Left forelimb (tissue), 1 donor: ENCODE data around the gene MAGI3.
"Not testable (repeated sequence)": the region's sequence is repeated elsewhere in the genome, so short reads cannot be mapped to it uniquely, and the experiment has no call there.

Experiments
- DNase-seq: peaks from one replicate; pipeline ENCODE4 v3.0.0-alpha.2; 2018; ENCODE audit warnings: low spot score

MAGI3 gene

DNA sequence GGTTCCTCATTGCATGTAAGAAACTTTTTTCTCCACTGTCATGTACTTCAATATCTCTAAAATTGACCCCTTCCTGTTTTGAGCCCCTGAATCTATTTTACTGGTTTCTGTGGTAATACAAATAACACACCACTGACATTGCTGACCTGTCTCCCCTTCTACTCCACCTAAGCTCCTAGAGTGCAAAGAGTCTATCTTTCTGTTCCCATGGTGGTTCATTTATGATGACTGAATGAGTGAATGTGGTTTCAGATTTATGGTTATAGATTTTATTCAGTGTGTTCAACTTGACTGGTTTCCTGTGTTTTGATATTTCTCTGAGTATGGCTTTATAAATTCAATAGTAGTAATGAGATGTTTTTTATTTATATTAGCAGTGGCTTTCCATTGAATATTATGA, 127.7 kb downstream of the MAGI3 start:
- no peak for DNase-seq

DNA sequence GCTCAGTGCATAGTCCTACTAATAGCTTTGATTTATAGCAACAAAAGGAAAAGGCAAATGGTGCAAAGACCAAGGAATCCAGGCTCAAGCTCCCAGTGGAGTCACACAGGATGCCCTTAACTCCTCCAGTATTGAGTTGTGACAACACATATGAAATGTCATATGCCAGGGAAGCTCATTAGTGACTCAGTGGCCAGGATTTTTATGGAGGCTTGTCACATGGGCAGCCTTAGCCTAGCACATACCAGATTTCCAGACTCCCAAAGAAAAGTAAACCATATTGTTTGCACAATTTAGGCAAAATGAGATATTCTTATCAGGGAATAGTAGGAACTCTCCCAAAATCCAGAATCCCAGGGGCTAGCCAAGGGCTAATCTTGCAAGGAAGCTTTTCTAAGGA, 129.2 kb downstream of the MAGI3 start:
- DNase-seq, result no peak

DNA sequence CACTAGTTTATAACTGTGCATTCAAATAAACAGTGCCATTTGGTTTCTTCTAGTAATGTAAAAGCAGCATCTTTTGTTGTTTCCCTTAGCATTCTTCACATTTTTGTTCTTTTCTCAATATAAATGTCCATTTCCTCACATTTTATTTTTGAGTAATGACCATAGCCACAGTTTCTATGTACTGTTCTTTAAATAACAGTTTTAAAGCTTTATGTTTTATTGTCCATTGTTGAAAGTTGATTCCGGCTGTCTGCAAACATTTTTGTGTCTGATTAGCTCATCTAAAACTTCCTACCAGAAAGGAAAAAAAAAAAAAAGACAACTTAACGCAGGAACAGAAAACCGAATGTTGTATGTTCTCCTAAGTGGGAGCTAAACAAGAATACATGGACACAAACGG, 139.7 kb downstream of the MAGI3 start:
- DNase-seq, result no peak

GRCh38 chr1:113531321-113531720, 141.0 kb downstream of the MAGI3 start:
- DNase-seq, result no peak

GRCh38 chr1:113533061-113533460, 142.7 kb downstream of the MAGI3 start:
- no peak for DNase-seq

DNA sequence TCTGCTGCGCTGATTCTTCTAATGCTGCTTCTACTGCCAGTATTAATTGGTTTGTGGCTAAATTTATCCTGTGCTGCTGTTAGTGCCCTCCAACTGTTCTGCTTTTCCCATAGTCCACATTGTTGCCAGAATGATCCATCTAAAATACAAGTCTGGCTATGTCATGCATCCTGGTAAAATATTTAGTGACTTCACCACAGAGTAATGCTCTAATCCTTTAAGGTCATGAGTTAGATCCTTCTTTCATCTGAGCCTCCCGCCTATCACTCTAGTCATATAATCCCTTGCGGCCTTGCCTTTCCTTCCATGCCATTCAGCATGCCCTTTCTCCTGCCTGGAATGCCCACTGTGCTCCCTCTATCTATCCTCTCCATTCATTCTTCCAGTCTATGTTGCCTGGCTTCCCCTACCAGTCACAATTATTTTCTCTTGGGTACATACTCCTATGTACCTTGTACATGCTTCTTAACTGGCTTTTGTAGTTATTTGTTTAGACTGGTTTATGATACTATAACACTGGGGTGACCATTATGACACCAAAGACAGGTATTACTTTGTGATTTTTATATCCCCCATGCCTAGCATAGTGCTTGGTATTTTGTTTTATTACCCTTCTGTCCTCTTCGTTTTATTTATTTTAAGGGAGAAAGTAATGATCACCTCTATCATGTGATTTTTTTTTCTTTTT, 144.0 kb downstream of the MAGI3 start:
- no peak for DNase-seq

DNA sequence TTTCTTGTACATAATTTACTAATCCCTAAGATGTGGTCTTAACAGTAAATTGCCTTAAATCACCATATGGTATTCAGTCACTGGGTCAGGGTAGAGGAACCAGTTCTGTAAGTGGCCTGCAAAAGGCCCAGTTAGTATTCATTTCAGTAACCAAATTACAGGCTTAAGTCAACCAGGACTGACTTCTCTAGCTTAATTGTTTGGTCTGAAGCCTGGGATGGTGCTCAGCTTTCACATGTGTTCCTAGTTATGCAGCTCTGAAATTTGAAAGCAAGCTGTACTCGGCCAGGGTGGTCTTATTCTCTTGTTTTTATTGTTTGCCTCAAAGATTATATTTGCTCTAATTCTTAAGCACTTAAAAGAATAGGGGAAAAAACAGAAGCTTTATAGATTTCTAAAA, 144.6 kb downstream of the MAGI3 start:
- no peak for DNase-seq

- DNase-seq, result no peak
These were observed 146.0 kb downstream of the MAGI3 start for GRCh38 chr1:113536182-113536780.

DNA sequence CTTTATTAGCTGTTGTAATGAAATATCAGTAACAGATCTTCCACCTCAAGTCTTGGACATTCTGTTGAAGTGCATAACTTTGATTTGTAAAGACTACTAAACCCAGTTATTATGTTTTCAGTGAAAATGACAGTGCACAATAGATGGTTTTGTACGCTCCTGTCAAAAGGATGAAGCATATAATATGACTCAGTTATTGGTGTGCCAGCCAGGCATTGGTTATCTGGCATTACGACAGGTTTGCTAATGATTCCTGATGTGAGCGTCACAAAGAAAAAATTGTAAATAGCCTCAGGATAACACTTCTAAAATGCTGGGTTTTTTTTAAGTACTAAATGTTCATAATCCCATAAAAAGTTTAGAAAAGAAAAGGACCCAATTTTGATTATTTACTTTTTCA, 147.9 kb downstream of the MAGI3 start:
- DNase-seq, result no peak

DNA sequence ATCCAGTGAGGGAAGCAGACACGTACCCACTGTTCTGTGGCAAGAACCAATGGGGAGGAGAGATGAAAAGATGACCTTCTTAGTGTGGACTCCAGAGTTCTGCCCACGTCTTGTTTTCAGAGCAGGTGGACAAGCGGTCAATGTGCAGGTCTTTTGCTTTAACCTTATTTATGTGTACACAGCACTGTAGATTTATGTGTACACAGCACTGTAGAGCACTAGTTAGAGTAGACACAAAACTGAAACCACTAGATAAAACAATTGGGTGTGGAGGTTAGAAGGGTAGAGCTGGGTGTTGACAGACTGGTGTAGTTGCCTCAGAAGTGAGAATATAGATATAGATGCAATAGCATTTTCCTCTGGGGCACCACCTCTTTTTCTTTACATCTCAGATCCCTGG, 150.0 kb downstream of the MAGI3 start:
- DNase-seq, result no peak

- DNase-seq, result no peak
These were observed 150.8 kb downstream of the MAGI3 start for GRCh38 chr1:113541106-113541505.

DNA sequence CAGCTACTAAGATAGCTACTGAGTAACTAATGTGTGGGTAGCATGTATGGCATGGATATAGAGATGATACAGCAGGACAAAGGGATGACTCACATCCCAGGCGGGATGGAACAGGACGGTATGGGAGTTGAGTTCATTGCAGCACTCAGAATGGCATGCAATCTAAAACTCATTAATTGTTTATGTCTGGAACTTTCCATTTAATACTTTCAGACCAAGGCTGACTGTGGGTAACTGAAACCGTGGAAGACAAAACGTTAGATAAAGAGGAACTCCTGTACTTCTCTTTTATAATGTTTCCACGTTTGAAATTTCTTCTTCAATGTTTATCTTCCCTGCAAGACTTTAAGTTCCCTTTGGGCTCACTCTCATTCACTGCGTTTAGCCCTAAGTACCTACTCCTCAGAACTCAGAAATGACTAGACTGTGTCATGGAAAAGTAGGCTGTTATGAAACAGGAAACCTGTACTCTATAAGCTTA, 151.9 kb downstream of the MAGI3 start:
- no peak for DNase-seq

DNA sequence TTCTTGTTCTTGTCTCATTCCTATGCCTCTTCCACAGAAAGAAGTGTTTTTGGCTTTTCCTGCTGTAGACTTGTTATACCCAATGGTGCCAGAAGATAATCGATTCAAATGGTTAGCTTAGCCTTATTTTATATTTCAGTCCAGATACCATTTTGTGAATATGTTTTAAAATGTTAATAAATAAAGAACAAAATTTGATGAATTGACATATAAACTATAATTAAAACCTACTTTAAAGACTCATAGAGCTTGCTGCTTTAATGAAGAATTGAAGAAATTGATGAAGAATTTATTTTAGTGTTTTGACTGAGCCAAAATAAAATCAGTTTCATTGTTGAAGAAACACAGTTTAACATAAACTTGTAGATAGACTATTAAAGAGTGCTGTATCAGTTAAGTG, 152.8 kb downstream of the MAGI3 start:
- no peak for DNase-seq

DNA sequence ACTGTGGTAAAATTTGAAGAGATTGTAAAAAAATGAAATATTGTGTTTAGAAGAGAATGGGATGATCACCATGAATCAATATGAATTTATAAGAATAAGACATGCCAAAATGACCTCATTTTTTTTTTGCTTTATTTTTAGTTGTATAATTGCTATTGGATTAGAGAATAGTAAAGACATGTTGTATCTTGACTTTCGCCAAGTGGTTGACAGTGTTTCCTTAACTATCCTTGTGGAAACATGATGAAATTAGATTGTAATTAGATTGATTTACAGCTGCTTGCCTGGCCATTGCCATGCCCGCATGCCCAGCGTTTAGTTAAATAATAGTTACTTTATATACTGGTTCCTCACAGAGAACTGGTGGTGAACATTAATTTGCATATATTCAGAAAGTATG, 154.9 kb downstream of the MAGI3 start:
- no peak for DNase-seq

DNA sequence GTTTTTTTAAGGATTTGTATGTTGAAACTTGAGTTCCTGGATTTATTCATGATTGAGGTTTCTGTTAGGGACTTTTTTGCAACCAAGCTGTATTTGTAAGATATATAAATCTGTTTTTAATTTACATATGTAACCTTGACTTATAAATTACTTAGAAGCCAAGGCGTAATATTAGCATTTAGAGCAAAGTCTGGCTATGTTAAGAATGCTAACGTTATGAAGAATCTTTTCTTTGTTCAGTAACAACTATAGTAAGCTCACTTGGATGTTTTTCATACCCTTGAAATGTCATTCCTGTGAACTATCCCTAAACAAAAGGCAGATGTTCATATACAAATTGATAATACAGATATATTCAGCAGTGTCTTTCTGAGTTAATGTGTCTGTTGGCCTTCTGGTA, 155.3 kb downstream of the MAGI3 start:
- no peak for DNase-seq

GRCh38 chr1:113551728-113552127, 161.4 kb downstream of the MAGI3 start:
- DNase-seq, result no peak

GRCh38 chr1:113552244-113552643, 161.9 kb downstream of the MAGI3 start:
- DNase-seq, result no peak

GRCh38 chr1:113557187-113557586, 166.9 kb downstream of the MAGI3 start:
- no peak for DNase-seq

- no peak for DNase-seq
These were observed 175.3 kb downstream of the MAGI3 start for GRCh38 chr1:113565621-113566020.

GRCh38 chr1:113567427-113567826, 177.1 kb downstream of the MAGI3 start:
- no peak for DNase-seq

- DNase-seq, result not testable (repeated sequence)
These were observed 185.5 kb downstream of the MAGI3 start for GRCh38 chr1:113575744-113576260.

- DNase-seq, result no peak
These were observed 186.0 kb downstream of the MAGI3 start for GRCh38 chr1:113576271-113576670.

DNA sequence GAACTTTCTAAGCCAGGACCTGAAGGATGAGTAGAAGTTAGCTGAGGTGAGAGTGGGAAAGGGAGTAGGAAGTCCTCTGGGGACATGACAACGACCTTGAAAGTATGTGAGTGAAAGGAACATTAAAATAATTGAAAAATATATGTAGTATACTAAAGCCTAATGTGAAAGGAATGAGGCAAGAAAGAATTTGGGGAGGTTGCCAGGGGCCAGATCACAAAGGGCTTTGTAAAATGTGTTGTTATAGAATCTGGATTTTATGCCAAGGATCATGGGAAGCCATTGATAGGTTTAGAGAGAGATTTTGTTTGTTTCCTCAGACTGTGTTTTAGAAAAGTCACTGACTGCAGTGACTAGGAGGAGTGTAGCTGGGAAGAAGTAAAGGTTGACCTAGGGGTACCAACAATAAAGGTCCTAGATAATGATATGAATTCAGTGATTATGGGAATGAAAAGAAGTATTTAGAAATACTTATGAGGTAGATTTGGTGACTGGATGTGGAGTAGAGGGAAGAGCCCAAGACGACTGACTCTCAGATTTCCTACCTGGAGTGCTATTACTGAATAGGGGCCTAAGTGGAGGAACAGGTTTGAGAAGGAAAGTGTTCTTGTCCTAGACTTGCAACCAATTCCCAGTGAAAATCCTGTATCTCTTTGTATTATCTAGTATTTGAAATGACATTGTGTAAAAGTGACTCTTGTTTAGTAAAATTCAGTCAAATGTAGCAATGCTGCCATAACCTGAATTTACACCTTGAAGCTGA, 189.1 kb downstream of the MAGI3 start:
- no peak for DNase-seq
